GM12864 (cell line): ENCODE results near the gene FCRL5.

Experiments used
- DNase-seq: peaks from one replicate; pipeline ENCODE4 v3.0.0-alpha.2; 2011; ENCODE audit warnings: low read depth
- H3K4me3 ChIP-seq: 2 replicates; pipeline ENCODE4 v1.5.1; 2011; ENCODE audit warnings: mild to moderate bottlenecking, low read depth, low read length, control low read depth
- CTCF ChIP-seq: IDR thresholded peaks from 2 replicates; pipeline ENCODE4 v1.5.1; 2011; ENCODE audit warnings: low read depth, mild to moderate bottlenecking, moderate library complexity, low read length, control low read depth, inconsistent platforms; ENCODE audit errors: missing control alignments

The FCRL5 gene

GRCh38 chr1:157551694-157552693 lies at the start of gene FCRL5:
Gene FCRL5, minus strand, starts transcription at chr1:157552515. Its CDS starts 153 bp downstream, at chr1:157552362.
- TF ChIP-seq CTCF: no peak
- peak within 1 kb of the TSS; percentile 50 for H3K4me3 ChIP-seq
- no peak for DNase-seq

GRCh38 chr1:157600236-157600635 lies 47.9 kb upstream of the FCRL5 start:
- H3K4me3 ChIP-seq: no peak overlapping the region
- no peak for TF ChIP-seq CTCF
- no peak for DNase-seq

DNA sequence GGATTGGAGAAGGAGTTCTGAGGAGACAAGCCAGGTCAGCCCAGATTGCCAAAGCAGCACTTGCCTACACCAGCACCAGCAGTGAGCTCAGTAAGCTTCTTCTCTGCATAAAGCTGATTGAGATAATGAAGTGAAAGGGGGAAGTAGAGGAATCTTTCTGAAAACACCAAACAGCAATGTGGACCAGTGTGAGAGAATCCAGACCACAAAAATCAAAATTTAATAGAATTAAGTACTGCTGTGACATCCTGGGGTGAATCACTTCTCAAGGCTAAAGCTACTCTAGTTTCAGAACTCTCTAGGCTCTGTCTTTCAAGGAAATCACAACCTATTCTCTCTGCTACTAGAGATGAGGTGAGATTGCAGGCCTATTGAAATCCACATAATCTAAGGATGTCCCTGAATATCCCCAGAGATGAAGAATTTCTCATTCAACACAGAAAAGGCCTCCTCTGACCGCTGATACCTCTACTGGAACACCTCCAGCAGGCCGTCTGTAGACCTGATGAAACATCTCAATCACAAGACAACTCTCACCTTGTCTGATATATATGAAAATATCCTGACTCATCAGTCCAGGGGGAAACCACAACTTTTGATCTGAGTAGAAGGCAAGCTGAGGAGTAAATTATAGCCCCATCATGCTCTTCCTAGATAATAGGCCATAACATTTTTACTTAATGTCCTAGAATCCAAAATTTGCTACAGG lies 45.8 kb upstream of the FCRL5 start, which contains the start of gene FCRL4:
TSS of gene FCRL4 (minus strand) at position 127 of the 709 bp plus-strand sequence. CDS start 141 bp downstream, outside the sequence.
- H3K4me3 ChIP-seq: no peak within 1 kb of the TSS
- no peak for TF ChIP-seq CTCF
- DNase-seq: peak; percentile 40

- no peak overlapping the region for H3K4me3 ChIP-seq
- TF ChIP-seq CTCF: no peak
- DNase-seq: peak; percentile 37
These were observed 44.1 kb upstream of the FCRL5 start for GRCh38 chr1:157596384-157596783.

- H3K4me3 ChIP-seq: no peak overlapping the region
- peak; percentile 78 for DNase-seq
- no peak for TF ChIP-seq CTCF
These were observed 43.0 kb upstream of the FCRL5 start for GRCh38 chr1:157595356-157595755.

DNA sequence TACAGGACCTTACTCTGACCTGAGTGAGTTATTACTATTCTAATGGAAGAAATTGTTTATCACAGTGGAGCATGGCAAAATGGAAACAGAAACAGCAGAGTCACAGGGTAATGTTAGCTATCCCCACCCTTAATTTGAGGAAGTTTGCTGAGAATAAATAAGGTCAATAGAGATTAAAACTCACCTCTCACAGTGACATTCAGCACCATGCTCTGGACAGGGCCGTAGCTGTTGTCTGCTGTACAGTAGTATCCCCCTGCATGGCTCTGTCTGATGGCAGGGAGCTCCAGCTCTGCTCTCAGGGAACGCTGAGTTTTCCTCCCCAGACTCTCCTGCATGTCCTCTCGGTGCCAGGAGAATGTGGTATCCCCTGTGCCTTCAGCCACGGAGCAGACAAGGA lies 33.7 kb upstream of the FCRL5 start:
- TF ChIP-seq CTCF: no peak
- DNase-seq: no peak
- H3K4me3 ChIP-seq: no peak overlapping the region
